Chondrocyte (in vitro differentiated cells): Measurements from ENCODE around the gene POLR2J3. TPM values are rescaled to one million over a fixed set of nuclear protein-coding genes. Genes with fewer than 3 reads are reported as not detected.
A peak's percentile ranks its signal among the peaks of the same experiment; 100 is the strongest.
"Not testable (repeated sequence)": the region's sequence is repeated elsewhere in the genome, so short reads cannot be mapped to it uniquely, and the experiment has no call there.

Experiments used
- DNase-seq: peaks from one replicate; pipeline ENCODE4 v3.0.0; 2021; ENCODE audit warnings: mixed read lengths, low spot score
- H3K27ac Mint-ChIP-seq: one replicate; pipeline ENCODE4 v1.8.0; 2021; ENCODE audit warnings: mild to moderate bottlenecking, moderate library complexity, mixed read lengths; ENCODE audit not compliant: unreplicated experiment
- H3K27me3 Mint-ChIP-seq: 2 replicates; pipeline ENCODE4 v1.8.0; 2021; ENCODE audit warnings: low read depth, mixed read lengths
- H3K36me3 Mint-ChIP-seq: 2 replicates; pipeline ENCODE4 v1.8.0; 2021; ENCODE audit warnings: low read depth, mixed read lengths
- H3K4me1 Mint-ChIP-seq: 2 replicates; pipeline ENCODE4 v1.8.0; 2021; ENCODE audit warnings: low read depth, mild to moderate bottlenecking, mixed read lengths
- H3K4me3 Mint-ChIP-seq: one replicate; pipeline ENCODE4 v1.8.0; 2021; ENCODE audit warnings: mild to moderate bottlenecking, moderate library complexity, mixed read lengths; ENCODE audit not compliant: unreplicated experiment
- H3K9me3 Mint-ChIP-seq: 2 replicates; pipeline ENCODE4 v1.8.0; 2021; ENCODE audit warnings: low read depth, mixed read lengths
- CTCF ChIP-seq: fragments of 200-600 bp; sonication (generic); IDR thresholded peaks from 2 replicates; pipeline ENCODE4 v1.5.0; 2021; ENCODE audit warnings: antibody characterized with exemption, mild to moderate bottlenecking, moderate library complexity
- long read RNA-seq: library from polyadenylated mRNA; stranded (forward); transcript quantifications from one replicate; pipeline ENCODE4 v2.0.0, GENCODE V29; 2021
- total RNA-seq: library from RNA; stranded (reverse); gene quantifications from 3 replicates; pipeline ENCODE4 v1.2.1, GENCODE V29; 2021

The POLR2J3 gene
- 6.7 to 17.9 TPM (median 9.9 TPM) in 3 replicates for total RNA-seq
- long read RNA-seq, partial matches to known transcripts: 0 of 1 reads
- long read RNA-seq, other reads (novel, unspliced or antisense): 0 of 1 reads

GRCh38 chr7:102572261-102573239, at the start of gene POLR2J3:
TSS of gene POLR2J3 (minus strand) at chr7:102572583. CDS start at chr7:102572521, 62 bp downstream.
- peak; percentile 92 for DNase-seq
- H3K27me3 Mint-ChIP-seq: not testable (repeated sequence)

GRCh38 chr7:102618122-102618521, 45.7 kb upstream of the POLR2J3 start:
- not testable (repeated sequence) for H3K4me3 Mint-ChIP-seq, H3K4me1 Mint-ChIP-seq, H3K36me3 Mint-ChIP-seq, H3K9me3 Mint-ChIP-seq, DNase-seq, H3K27ac Mint-ChIP-seq, H3K27me3 Mint-ChIP-seq

More at GRCh38 chr7:102572261-102573239, at the start of gene POLR2J3:
- H3K27ac Mint-ChIP-seq, H3K36me3 Mint-ChIP-seq, H3K4me1 Mint-ChIP-seq, H3K9me3 Mint-ChIP-seq: not testable (repeated sequence)
- TF ChIP-seq CTCF: peak; percentile 71
- peak within 1 kb of the TSS; percentile 67 for H3K4me3 Mint-ChIP-seq

GRCh38 chr7:102616507-102617125, 44.2 kb upstream of the POLR2J3 start, which contains the start of gene RASA4:
TSS of gene RASA4 (minus strand) at chr7:102616756. CDS start at chr7:102616689, 67 bp downstream.
- not testable (repeated sequence) for H3K27ac Mint-ChIP-seq, H3K4me3 Mint-ChIP-seq, H3K4me1 Mint-ChIP-seq, H3K27me3 Mint-ChIP-seq, H3K36me3 Mint-ChIP-seq, H3K9me3 Mint-ChIP-seq
- peak; percentile 55 for DNase-seq

GRCh38 chr7:102615930-102616329, 43.5 kb upstream of the POLR2J3 start:
- H3K27me3 Mint-ChIP-seq, H3K36me3 Mint-ChIP-seq, H3K4me3 Mint-ChIP-seq, H3K27ac Mint-ChIP-seq, H3K9me3 Mint-ChIP-seq, DNase-seq, H3K4me1 Mint-ChIP-seq: not testable (repeated sequence)

GRCh38 chr7:102614873-102615272, 42.5 kb upstream of the POLR2J3 start:
- DNase-seq, H3K27me3 Mint-ChIP-seq, H3K27ac Mint-ChIP-seq, H3K4me3 Mint-ChIP-seq, H3K9me3 Mint-ChIP-seq, H3K36me3 Mint-ChIP-seq, H3K4me1 Mint-ChIP-seq: not testable (repeated sequence)

- H3K36me3 Mint-ChIP-seq, DNase-seq, H3K4me1 Mint-ChIP-seq, H3K27ac Mint-ChIP-seq, H3K9me3 Mint-ChIP-seq, H3K27me3 Mint-ChIP-seq, H3K4me3 Mint-ChIP-seq: not testable (repeated sequence)
These were observed 41.9 kb upstream of the POLR2J3 start for GRCh38 chr7:102614346-102614697.

GRCh38 chr7:102613575-102614345, 41.4 kb upstream of the POLR2J3 start:
- not testable (repeated sequence) for H3K4me3 Mint-ChIP-seq, H3K4me1 Mint-ChIP-seq, H3K36me3 Mint-ChIP-seq, H3K27me3 Mint-ChIP-seq, H3K27ac Mint-ChIP-seq, DNase-seq, H3K9me3 Mint-ChIP-seq

- H3K4me3 Mint-ChIP-seq: peak overlapping the region; percentile 16
- H3K36me3 Mint-ChIP-seq, H3K9me3 Mint-ChIP-seq, H3K27ac Mint-ChIP-seq, H3K4me1 Mint-ChIP-seq, H3K27me3 Mint-ChIP-seq: not testable (repeated sequence)
- DNase-seq: peak; percentile 83
These were observed 39.4 kb upstream of the POLR2J3 start for GRCh38 chr7:102611675-102612325.

- not testable (repeated sequence) for H3K4me1 Mint-ChIP-seq, DNase-seq, H3K9me3 Mint-ChIP-seq, H3K27me3 Mint-ChIP-seq, H3K27ac Mint-ChIP-seq, H3K36me3 Mint-ChIP-seq, H3K4me3 Mint-ChIP-seq
These were observed 38.8 kb upstream of the POLR2J3 start for GRCh38 chr7:102611013-102611674.

GRCh38 chr7:102610441-102610840, 38.1 kb upstream of the POLR2J3 start:
- not testable (repeated sequence) for H3K36me3 Mint-ChIP-seq, DNase-seq, H3K27ac Mint-ChIP-seq, H3K4me1 Mint-ChIP-seq, H3K4me3 Mint-ChIP-seq, H3K27me3 Mint-ChIP-seq, H3K9me3 Mint-ChIP-seq
